HEK293 (cell line): ENCODE measurements around the gene NECTIN1.
A peak's percentile ranks its signal among the peaks of the same experiment; 100 is the strongest.

Source experiments
- HOXC10 ChIP-seq: sonication (generic); formaldehyde crosslinking; IDR thresholded peaks from 2 replicates; pipeline ENCODE4 v1.8.1; 2023; ENCODE audit warnings: mild to moderate bottlenecking, missing genetic modification reagents
- IKZF3 ChIP-seq: fragments of 450-650 bp; IDR thresholded peaks from 2 replicates; pipeline ENCODE4 v1.5.0; 2018; ENCODE audit warnings: missing biosample characterization, mild to moderate bottlenecking, missing genetic modification characterization, moderate library complexity
- SP3 ChIP-seq: fragments of 450-650 bp; formaldehyde crosslinking; IDR thresholded peaks from 2 replicates; pipeline ENCODE4 v1.5.1; 2016; ENCODE audit warnings: missing biosample characterization, missing genetic modification characterization
- YY1 ChIP-seq: fragments of 450-650 bp; formaldehyde crosslinking; IDR thresholded peaks from 2 replicates; pipeline ENCODE4 v1.5.1; 2018; ENCODE audit warnings: missing biosample characterization, missing genetic modification characterization
- ZBTB7A ChIP-seq: fragments of 450-650 bp; formaldehyde crosslinking; IDR thresholded peaks from 2 replicates; pipeline ENCODE4 v1.5.1; 2016; ENCODE audit warnings: low read depth, missing biosample characterization, missing genetic modification characterization
- ZNF211 ChIP-seq: fragments of 450-650 bp; formaldehyde crosslinking; IDR thresholded peaks from 2 replicates; pipeline ENCODE4 v1.5.1; 2016; ENCODE audit warnings: low read depth, missing biosample characterization, missing genetic modification characterization
- ZNF664 ChIP-seq: fragments of 450-650 bp; formaldehyde crosslinking; IDR thresholded peaks from 2 replicates; pipeline ENCODE4 v1.5.1; 2016; ENCODE audit warnings: missing biosample characterization, missing genetic modification characterization
- ZNF707 ChIP-seq: fragments of 450-650 bp; formaldehyde crosslinking; IDR thresholded peaks from 2 replicates; pipeline ENCODE4 v1.5.1; 2016; ENCODE audit warnings: missing biosample characterization, missing genetic modification characterization
- ZNF776 ChIP-seq: fragments of 450-650 bp; formaldehyde crosslinking; IDR thresholded peaks from 2 replicates; pipeline ENCODE4 v1.5.0; 2017; ENCODE audit warnings: missing biosample characterization, missing genetic modification characterization, borderline replicate concordance
- ZNF792 ChIP-seq: fragments of 450-650 bp; formaldehyde crosslinking; IDR thresholded peaks from 2 replicates; pipeline ENCODE4 v1.5.1; 2016; ENCODE audit warnings: missing biosample characterization, missing genetic modification characterization
- TF ChIP-seq, protein P1 (sequence below): fragments of 450-650 bp; formaldehyde crosslinking; IDR thresholded peaks from 2 replicates; pipeline ENCODE4 v1.5.1; 2016; ENCODE audit warnings: missing biosample characterization, missing genetic modification characterization
- TF ChIP-seq, protein P2 (sequence below): fragments of 450-650 bp; formaldehyde crosslinking; IDR thresholded peaks from 2 replicates; pipeline ENCODE4 v1.5.1; 2016; ENCODE audit warnings: missing biosample characterization, missing genetic modification characterization
- TF ChIP-seq, protein P3 (sequence below): fragments of 450-650 bp; formaldehyde crosslinking; IDR thresholded peaks from 2 replicates; pipeline ENCODE4 v1.5.1; 2016; ENCODE audit warnings: missing biosample characterization, missing genetic modification characterization
- TF ChIP-seq, protein P4 (sequence below): fragments of 450-650 bp; formaldehyde crosslinking; IDR thresholded peaks from 2 replicates; pipeline ENCODE4 v1.5.1; 2016; ENCODE audit warnings: missing biosample characterization, missing genetic modification characterization

DNA sequence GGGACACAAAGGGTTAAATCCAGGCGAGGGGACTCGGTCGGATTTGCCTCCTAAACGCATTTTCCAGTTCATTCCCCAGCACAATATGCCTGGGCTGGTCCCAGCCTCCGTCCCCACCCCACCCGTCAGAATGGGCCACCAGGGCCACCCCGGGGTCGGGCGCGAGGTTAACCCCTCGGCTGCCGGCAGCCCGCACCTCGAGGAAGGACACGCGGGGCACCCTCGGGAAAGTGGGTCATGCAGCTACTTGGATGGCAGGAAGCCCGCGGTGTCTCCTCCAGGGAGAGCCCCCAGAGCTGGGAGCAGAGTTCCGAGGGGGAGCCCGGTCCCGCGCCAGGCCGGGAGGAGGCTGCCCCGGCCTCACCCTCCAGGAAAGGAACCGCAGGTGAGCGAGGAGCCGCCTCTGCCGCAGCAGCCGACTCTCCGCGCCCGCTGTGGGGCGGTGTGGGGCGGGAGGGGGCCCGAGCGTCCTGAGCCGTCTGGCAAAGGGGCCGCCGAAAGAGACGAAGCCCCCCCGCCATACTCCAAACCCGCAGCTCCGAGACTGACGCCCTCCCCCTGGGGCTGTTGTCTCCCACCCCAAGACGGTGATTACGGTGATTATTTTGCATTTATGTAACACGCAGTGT lies 1.4 kb downstream of the NECTIN1 start:
- TF ChIP-seq HOXC10 = no peak
- TF ChIP-seq, protein P1, sequence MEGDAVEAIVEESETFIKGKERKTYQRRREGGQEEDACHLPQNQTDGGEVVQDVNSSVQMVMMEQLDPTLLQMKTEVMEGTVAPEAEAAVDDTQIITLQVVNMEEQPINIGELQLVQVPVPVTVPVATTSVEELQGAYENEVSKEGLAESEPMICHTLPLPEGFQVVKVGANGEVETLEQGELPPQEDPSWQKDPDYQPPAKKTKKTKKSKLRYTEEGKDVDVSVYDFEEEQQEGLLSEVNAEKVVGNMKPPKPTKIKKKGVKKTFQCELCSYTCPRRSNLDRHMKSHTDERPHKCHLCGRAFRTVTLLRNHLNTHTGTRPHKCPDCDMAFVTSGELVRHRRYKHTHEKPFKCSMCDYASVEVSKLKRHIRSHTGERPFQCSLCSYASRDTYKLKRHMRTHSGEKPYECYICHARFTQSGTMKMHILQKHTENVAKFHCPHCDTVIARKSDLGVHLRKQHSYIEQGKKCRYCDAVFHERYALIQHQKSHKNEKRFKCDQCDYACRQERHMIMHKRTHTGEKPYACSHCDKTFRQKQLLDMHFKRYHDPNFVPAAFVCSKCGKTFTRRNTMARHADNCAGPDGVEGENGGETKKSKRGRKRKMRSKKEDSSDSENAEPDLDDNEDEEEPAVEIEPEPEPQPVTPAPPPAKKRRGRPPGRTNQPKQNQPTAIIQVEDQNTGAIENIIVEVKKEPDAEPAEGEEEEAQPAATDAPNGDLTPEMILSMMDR (tag by site-specific recombination) = peak; percentile 40; the same call in 1 of the 2 replicates
- TF ChIP-seq ZNF211 (tag by site-specific recombination) = no peak
- TF ChIP-seq, protein P2, sequence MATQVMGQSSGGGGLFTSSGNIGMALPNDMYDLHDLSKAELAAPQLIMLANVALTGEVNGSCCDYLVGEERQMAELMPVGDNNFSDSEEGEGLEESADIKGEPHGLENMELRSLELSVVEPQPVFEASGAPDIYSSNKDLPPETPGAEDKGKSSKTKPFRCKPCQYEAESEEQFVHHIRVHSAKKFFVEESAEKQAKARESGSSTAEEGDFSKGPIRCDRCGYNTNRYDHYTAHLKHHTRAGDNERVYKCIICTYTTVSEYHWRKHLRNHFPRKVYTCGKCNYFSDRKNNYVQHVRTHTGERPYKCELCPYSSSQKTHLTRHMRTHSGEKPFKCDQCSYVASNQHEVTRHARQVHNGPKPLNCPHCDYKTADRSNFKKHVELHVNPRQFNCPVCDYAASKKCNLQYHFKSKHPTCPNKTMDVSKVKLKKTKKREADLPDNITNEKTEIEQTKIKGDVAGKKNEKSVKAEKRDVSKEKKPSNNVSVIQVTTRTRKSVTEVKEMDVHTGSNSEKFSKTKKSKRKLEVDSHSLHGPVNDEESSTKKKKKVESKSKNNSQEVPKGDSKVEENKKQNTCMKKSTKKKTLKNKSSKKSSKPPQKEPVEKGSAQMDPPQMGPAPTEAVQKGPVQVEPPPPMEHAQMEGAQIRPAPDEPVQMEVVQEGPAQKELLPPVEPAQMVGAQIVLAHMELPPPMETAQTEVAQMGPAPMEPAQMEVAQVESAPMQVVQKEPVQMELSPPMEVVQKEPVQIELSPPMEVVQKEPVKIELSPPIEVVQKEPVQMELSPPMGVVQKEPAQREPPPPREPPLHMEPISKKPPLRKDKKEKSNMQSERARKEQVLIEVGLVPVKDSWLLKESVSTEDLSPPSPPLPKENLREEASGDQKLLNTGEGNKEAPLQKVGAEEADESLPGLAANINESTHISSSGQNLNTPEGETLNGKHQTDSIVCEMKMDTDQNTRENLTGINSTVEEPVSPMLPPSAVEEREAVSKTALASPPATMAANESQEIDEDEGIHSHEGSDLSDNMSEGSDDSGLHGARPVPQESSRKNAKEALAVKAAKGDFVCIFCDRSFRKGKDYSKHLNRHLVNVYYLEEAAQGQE = no peak
- no peak for TF ChIP-seq ZNF792 (tag by site-specific recombination)
- TF ChIP-seq IKZF3 (tag by site-specific recombination) = no peak
- TF ChIP-seq ZBTB7A (tag by site-specific recombination) = no peak
- TF ChIP-seq, protein P3, sequence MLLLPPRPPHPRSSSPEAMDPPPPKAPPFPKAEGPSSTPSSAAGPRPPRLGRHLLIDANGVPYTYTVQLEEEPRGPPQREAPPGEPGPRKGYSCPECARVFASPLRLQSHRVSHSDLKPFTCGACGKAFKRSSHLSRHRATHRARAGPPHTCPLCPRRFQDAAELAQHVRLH (tag by site-specific recombination) = no peak
- no peak for TF ChIP-seq SP3 (tag by site-specific recombination)
- TF ChIP-seq ZNF707 (tag by site-specific recombination) = no peak
- no peak for TF ChIP-seq YY1 (tag by site-specific recombination)
- TF ChIP-seq ZNF776 (tag by site-specific recombination) = no peak
- TF ChIP-seq ZNF664 (tag by site-specific recombination) = no peak
- TF ChIP-seq, protein P4, sequence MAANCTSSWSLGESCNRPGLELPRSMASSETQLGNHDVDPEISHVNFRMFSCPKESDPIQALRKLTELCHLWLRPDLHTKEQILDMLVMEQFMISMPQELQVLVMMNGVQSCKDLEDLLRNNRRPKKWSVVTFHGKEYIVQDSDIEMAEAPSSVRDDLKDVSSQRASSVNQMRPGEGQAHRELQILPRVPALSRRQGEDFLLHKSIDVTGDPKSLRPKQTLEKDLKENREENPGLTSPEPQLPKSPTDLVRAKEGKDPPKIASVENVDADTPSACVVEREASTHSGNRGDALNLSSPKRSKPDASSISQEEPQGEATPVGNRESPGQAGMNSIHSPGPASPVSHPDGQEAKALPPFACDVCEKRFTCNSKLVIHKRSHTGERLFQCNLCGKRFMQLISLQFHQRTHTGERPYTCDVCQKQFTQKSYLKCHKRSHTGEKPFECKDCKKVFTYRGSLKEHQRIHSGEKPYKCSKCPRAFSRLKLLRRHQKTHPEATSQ (tag by site-specific recombination) = no peak
